ENCODE data around the gene CDH13.

The CDH13 gene

DNA sequence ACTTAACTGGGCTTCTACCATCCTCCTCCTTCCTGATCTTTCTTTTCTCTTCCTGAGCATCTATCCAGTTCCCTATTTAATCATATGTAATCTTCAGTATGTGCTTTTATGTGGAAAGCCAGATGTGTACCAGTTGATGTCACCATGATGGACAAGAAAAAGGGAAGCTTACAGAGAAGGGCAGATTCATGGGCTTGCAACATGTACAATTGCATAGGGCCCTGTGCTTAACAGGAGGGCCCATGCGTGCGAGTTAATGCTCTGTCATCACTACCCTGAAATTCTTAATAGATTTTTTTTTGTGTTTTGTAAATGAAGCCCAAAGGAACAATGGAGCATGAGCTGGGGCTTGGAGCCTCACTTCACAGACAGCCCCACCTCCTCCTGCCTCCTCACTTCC lies 124.3 kb downstream of the CDH13 start:
- no peak for DNase-seq

DNA sequence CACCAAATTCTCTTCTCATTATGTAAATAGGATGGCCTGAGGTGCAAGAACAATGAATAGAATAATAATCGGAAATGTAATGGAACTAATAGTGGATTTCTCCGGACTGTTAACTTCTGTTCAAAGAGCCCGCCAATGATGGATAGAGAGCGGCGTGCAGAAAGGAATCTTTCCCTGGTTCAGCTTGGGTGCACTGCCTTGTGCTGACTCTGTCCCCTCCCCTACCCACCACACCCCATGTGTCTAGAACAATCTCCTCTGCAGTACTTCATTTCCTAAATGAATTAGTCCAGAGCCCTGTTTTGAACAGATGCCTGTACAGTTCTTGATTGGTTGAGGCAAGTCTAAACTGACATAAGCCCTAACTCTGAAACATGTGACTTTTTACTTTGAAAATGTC lies 125.4 kb downstream of the CDH13 start:
- no peak for DNase-seq

DNA sequence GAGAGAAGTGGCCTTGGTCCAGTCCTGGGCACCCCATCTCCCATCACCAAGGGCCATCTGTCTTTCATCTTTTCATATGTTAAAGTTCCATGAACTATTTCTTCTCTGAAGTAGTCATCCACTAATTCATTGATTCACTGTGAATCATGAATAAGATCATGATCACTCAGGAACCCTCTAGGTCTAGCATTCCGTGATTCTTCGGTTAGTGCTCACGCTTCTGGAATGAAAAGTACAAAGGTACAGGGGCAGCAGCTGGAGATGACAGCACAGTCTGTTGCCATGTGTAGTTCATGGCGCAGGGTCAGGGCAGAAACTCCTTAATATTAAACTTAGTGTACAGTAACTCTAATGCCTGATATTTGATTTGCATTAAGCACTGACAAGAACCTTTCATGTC lies 127.1 kb downstream of the CDH13 start:
- no peak for DNase-seq

DNA sequence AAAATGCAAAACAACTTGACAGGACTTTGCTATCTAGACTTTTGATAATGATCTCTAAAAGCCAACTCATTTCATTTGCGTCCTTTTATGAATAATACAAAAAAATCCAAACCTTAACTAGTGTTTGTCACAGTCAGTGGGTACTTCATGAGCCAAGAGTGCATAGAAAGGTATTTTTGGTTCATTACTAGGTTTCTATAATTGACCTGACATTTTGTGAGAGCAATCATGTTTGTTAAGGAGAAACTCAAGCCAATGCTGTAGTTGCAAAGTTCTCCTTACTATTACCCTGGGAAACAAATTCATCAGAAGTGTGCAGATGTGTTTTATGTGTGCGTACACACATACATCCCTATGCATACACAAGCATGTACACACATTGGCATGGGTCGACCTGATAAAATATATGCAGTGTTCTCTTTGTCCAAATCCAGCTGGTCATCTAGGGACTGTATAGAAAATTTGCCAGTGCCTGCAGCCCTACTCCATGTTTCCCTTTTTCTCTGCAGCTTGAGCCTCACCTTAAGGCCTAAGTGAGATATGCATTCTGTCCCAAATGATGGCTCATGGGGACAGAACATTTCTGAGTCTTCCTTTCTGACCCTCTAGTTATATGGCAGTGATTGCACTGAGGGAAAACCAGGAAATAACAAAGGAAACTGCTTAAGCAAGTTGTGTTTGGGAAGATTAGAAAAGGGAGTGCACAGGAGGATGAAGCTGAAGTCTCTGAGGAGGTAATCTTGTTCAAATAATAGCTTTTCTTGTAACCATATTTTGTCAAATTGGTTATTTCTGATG lies 128.1 kb downstream of the CDH13 start:
- no peak for DNase-seq

DNA sequence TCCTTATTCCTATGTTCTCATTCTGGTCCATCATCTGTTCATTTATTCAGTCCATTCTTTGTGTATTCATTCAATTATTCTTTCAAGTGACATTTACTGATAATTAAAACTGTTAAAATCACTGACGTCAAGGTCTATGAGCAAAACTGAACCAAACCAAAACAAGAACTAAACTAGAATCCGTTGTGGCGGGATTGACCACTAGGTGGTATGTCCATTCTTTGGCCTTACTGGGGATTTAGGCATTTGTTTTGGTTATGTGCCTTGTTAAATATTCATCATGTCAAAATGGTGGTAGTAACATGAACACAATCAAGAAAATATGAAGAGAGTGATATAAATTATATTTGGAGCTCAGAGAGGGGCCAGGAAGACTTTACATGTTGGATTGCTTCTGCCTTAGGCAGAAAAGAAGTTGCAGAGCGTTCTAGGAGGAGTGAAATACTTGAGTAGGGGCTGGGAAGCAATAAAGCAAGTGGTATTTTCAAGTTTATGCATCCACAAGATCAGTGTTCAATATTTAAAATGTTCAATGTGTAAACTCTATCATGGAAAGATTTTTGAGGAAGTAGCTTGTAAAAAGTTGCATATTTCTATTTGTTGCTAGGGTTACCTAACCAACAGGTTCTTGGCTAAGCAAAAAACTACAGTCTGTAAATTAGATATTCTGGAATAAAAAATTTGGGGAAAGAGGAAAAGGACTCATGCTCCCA lies 129.0 kb downstream of the CDH13 start:
- DNase-seq, result no peak

DNA sequence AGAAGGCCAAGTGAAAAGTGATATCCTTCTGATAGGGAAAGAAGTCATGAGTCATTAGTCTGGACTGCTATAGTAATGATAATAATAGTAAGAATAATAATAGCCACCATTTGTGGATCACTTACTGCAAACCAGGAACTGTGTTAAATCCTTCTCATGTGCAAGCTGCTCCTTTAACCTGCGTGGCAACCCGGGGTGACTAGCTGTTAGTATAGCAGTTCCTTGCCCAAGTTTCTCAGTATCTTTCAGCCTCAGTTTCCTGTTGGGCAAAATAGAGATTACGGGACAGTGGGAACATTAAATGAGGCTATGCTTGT lies 129.5 kb downstream of the CDH13 start:
- DNase-seq, result no peak

DNA sequence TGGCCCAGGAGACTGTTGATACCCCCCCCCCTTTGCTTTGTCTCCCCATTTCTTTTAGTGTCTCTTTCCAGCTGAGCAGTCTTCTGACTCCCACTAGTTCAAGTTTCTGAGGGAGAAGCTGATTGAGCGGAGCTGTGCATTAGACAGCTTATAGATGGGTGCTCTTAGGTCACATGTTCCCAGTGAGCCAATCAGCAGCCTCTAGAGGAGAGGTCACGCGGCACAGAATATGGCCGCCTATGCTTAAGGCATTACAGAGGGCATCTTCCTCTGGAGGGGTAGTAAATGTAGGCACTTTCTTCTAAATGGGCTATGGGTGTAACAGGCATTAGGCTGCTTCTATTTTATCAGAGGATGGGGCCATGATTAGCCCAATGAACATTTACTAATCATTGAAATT lies 131.6 kb downstream of the CDH13 start:
- DNase-seq, result no peak

DNA sequence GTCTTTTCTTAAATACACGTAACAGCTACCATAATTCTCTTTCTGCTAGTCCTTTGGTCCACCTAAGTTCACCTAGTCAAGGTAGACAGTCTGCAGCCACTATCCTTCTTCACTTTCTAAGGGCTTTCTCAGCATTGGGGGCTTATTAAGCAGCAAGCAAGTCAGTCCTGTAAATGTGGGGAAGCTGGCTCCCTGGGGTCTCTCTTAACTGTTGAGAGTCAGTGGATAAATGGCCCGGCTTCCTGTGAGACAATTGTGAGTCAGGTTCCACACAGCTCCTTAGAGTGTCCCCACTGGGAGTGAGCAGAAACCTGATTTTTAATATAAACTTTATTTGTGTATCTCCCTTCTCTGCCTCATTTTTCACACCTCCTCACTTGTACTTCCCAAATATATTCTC lies 132.1 kb downstream of the CDH13 start:
- no peak for DNase-seq

DNA sequence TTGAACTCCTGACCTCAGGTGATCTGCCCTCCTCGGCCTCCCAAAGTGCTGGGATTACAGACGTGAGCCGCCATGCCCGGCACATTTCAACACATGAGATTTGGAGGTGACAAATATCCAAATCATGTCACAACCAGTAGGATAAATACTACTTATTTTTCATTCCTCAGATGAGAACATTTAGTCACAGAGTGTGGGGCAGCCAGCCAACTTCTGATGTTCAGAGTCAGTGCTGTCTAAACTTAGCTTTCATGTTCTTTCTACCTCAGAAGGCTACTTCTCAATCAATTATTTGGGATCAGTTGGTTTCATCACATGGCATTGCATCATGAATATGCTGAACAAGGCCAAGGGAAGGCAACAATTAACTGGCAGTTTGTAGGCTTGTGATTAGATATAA lies 134.5 kb downstream of the CDH13 start:
- DNase-seq, result no peak

DNA sequence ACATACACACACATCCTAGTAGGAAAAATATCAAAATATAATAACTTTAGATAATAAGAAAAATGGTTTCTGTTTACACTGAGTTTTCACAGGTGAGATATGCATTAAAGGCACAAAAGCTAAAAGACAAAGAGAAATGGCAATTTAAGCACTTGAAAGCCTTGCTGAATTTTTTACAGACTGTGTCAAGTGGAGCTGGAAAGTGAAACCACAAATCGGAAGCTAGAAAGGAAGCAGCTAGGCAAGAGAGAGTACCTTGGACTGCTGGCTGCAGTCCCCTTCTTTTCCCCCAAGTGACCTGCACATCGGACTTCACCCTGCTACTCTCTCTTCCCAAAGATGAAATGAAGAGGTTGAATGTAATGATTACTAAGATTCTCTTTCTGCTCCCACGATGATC lies 135.1 kb downstream of the CDH13 start:
- DNase-seq, result no peak

DNA sequence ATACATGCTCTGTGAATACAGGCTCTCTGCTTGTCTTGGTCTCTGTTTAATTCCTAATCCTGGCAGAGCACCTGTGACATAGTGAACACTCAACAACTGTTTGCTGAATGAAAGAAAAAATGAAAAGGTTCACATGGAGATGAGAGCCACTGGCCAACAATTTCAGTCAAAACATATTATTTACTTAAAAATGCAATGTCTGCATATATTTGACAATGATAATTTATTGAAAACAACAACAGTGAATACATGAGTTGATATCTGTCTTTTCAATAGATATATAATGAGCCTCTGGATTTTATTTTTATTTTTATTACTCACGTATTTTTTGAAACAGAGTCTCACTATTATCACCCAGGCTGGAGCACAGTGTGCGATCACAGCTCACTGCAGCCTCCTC lies 136.6 kb downstream of the CDH13 start:
- DNase-seq, result no peak

DNA sequence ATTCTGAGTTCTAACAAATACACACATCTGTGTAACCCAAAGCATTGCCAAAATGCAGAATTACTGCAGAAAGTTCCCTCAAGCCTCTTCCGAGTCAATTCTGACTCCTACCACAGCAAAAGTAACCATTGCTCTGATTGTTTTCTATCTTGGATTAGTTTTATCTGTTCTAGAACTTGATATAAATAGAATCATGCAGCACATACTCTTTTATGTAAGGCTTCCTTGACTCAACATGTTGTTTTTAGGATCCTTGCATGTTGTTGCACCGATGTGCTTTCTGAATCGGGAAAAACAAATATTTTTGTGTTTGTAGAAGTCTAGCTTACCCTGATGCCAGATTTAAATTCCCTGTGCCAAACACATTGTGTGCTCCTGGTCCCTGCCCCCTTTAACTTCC lies 140.4 kb downstream of the CDH13 start:
- DNase-seq, result no peak

DNA sequence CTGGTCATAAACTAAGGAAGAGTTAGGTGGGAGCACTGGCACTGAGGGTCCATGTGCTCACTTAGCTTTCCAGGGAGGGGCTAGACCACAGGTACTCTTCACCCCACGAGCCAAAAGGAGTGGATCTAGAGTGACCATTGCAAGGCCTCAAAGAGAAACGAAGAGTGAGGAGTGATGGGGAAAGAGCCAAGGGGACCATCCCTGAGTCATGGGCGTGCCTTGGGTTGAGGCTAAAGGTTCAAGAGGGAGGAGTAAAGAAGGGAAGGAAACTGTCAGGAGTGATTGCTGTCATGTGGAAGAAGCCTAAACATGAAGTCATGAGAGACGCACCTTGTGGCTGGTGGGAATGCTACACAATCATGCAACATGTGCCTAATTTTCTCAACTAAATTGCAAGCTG lies 141.0 kb downstream of the CDH13 start:
- DNase-seq, result no peak

DNA sequence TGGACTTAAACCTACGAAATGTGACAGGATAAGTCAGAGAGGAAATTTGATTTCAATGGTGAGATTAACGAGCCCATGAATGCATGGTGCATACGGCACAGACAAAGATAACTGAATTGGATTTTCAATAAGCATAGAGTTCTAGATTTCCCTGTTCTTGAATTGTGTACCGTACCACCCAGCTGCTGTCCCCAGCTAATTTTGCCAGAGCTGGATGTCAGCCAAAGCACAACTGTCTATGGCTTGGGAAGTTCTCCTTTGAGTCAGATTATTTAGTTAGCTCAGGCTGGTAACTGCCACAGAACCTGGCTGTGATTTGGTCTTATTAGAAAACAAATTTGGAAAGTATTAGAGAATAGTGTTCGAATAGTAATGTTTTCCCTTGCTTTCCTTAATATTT lies 143.1 kb downstream of the CDH13 start:
- no peak for DNase-seq

DNA sequence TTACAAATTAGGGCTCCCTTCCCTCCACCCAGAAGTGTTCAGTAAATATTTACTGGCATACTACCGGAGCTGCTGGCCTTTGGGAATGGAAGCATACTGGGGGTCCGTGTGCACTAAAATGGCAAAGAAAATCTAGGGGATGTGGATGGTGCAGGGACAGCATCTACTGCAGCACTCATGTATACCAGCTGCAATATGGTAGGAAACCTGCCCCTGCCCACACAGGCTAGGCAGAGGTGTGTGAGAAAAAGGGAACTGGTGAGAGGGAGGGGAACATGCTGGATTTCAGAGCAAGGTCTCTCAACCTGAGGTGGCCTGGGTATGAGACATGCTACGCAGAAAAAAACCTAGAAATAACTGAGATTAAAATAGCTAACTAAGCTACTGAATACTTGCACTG lies 145.4 kb downstream of the CDH13 start:
- no peak for DNase-seq

DNA sequence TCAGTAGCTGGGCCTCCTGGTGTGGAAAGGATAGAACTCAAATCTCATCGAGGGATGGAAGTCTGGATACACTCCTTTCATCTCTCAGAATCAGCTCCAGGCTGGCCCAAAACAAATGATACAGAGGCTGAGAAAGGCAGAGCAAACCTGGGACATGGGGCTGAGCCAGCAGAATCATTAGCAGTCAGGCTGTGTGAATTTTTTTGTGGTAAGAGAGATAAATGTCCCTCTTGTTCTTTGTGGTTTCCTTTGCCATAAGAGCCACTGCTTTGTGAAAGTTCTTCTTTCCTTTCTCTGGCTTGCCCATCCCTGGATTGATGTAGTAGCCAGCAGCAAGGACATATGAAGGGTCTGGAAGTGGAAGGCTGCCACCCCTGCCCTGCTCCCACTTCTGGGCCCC lies 146.2 kb downstream of the CDH13 start:
- no peak for DNase-seq

DNA sequence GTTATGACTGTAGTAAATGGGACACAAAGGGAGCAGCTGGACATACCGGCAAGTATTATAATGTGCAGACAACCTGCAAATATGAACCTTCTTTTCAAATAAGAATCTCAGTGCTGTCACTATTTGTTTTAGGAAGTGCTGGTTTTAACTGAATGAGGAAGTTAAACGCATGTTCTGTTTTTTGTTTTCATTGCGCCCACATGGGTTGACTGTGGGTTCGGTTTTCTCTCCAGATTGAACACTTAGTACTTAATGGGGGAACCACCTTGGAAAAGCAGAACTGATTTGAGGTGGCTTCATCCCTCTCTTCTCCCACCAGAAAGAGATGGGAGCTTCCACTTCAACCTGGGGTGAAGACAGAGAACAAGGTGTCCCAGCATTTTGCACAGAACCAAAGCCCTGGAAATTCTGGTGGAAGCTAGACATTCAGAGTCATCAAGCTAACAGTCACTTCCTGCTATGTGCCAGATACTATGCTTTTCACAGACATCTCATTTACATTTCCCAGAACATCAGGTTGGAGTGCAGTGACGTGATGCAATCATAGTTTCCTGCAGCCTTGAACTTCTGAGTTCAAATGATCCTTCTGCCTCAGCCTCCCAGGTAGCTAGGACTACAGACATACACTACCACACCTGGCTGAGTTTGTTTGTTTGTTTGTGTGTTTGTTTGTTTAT lies 149.8 kb downstream of the CDH13 start:
- DNase-seq, result no peak

DNA sequence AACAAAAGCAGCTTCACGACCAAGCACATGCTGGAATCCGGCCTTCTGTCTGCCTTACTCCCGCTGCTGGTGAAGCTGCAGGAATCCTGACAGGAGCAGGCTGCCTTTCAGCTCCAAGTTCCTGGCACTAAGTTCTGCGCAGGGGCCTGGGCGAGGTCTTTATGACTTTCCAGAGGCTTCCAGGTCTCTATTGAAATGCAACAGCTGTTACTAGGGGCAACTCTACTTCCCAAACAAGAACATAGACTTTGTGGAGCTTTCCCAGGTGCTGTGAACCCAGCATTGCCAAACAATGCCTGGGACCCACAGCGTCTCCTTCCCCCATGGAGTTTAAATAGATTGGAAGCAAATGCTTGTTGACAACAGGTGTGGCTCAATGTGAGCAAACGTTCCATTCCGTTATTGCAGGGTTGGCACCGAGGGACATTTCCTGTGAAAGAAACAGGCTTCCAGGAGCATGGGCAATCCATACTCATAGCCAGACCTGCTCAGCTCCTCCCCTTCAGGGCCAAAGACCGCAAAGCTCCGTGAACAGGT lies 156.0 kb downstream of the CDH13 start:
- DNase-seq, result peak; percentile 5

DNA sequence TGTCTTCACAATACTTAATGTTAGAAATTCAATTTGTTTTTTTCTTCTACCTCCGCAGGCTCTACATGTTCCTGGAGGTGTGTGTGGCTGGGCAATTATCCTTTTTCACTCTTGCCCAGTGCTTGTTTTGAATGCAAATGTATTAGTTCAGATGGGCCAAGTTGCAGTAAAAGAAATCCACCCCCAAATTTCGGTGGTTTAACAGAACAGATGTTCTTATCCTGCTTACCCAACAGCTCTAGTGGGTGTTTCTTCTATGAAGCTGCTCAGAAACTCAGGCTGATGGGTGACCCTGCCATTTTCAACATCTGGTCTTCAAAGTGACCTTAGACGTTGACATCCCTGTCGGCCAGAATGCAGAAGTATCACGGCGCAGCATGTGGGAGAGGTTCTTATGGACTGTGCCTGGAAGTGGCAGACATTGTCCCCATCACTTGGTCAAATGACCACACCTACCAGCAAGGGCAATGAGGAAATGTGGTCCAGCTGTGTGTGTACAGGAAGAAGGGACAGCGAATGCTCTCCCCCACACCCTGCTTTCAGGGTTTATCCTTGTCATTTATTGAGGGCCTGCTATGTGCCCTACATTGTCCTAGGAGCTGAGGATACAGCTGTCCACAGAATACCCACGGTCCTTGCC lies 157.3 kb downstream of the CDH13 start:
- DNase-seq, result no peak

DNA sequence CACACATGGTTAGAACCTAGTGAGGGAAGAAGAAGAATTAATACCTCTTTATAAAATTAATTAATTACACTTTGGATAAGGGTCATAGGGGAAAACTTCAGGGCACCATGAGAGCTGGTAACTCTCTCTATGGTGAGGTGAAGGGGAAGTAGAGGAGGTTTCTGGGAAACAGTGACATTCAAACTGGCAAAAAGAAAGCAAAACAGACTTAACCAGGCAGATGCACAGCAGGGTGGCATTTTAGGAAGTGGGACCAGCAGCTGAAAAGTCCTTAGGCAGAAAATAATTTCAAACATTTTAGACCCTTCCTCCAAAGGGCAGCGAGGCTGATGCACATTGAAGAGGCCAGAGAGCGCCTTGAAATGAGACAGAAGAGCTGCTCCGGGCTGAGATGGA lies 157.8 kb downstream of the CDH13 start:
- no peak for DNase-seq

DNA sequence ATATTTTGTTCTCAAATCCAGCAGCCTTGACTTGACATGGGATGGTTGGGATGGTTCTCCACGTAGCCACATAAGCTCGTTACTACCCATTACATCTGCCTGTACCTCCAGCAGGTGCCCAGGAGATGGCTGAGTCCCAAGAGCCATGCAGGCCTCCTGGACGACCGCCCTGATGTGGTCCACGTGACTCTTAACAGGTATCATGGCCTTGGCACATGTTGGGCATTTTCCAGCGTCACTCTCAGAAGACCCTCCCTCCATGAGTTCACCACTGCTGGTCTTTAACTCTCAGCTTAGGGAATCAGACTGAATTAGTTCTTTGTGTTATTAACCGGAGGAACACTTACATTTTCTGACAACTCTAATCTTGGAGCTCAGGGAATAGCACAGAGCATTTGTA lies 161.5 kb downstream of the CDH13 start:
- DNase-seq, result no peak

DNA sequence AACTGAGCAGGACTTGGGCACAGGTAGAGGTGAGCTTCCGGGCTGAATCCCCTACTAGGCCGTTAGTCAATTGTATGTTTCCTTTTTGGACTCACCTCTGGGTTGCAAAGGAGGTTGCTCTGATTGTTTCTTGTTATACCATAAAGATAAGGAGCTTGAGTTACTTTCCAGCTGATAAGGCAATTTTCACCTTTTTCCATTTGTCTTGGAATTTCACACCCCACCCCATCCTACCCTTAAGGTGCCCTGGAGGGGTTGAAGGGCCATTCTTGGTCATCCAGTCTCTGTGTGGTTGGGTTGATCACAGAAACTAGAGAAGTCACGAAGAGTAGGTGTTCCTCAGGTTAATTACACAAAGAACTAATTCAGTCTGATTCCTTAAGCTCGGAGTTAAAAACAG lies 162.2 kb downstream of the CDH13 start:
- no peak for DNase-seq

DNA sequence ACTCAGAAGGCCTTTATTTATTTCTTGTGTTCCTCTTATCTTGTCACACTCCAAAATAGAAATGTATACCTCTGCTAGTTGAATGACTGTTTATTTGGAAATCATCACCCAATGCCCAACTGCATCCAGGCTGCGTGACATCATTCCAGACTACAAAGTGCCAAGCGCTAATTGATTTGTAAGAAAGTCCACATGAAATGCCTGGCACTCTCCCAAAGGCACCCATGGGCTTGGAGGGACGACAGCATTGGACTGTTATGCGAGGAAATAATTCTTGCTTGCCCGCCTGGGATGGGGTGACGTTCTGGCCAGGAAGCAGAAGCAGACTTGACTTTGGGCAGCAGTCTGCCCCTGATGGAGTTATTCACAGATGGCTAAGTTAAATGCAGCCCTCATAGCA lies 165.9 kb downstream of the CDH13 start:
- DNase-seq, result no peak
